Activated CD8-positive, alpha-beta memory T cell treated with anti-CD3 and anti-CD28 coated beads, Interleukin-2, amount 50 U/mL, for 24 hours (primary cell): ENCODE measurements around the gene SPATA20.

Source experiments
- DNase-seq: peaks from one replicate; pipeline ENCODE4 v3.0.0-alpha.2; 2020; ENCODE audit errors: extremely low read depth

SPATA20 gene

GRCh38 chr17:50547035-50547735 is at the start of gene SPATA20:
Gene SPATA20 (plus strand): TSS chr17:50547174. CDS start chr17:50547209, 35 bp downstream.
- DNase-seq = peak; percentile 60

GRCh38 chr17:50498021-50498874 is 48.7 kb upstream of the SPATA20 start:
- no peak for DNase-seq

GRCh38 chr17:50499270-50499669 is 47.7 kb upstream of the SPATA20 start:
- no peak for DNase-seq

- DNase-seq = no peak
These were observed 47.3 kb upstream of the SPATA20 start for GRCh38 chr17:50499721-50500120.

- no peak for DNase-seq
These were observed 45.9 kb upstream of the SPATA20 start for GRCh38 chr17:50501054-50501453.

- no peak for DNase-seq
These were observed 44.5 kb upstream of the SPATA20 start for GRCh38 chr17:50502301-50502990.

GRCh38 chr17:50505591-50506130 is 41.3 kb upstream of the SPATA20 start:
- DNase-seq = no peak

GRCh38 chr17:50506298-50506697 is 40.7 kb upstream of the SPATA20 start:
- no peak for DNase-seq

- DNase-seq = peak; percentile 67
These were observed 39.0 kb upstream of the SPATA20 start, which contains the start of gene MYCBPAP for GRCh38 chr17:50507871-50508572. Gene MYCBPAP (plus strand): TSS chr17:50508439. CDS start chr17:50508675, 236 bp downstream.

- DNase-seq = no peak
These were observed 38.2 kb upstream of the SPATA20 start for GRCh38 chr17:50508573-50509460.

GRCh38 chr17:50511058-50511457 is 35.9 kb upstream of the SPATA20 start:
- DNase-seq = no peak

- DNase-seq = no peak
These were observed 33.5 kb upstream of the SPATA20 start for GRCh38 chr17:50513495-50513894.

GRCh38 chr17:50514388-50514787 is 32.6 kb upstream of the SPATA20 start:
- DNase-seq = no peak

- DNase-seq = no peak
These were observed 31.9 kb upstream of the SPATA20 start for GRCh38 chr17:50514936-50515702.

GRCh38 chr17:50517011-50517410 is 30.0 kb upstream of the SPATA20 start:
- no peak for DNase-seq

GRCh38 chr17:50517504-50518383 is 29.2 kb upstream of the SPATA20 start:
- no peak for DNase-seq

GRCh38 chr17:50518384-50519023 is 28.5 kb upstream of the SPATA20 start:
- no peak for DNase-seq
